ENCODE measurements around the gene RBMS3. TPM values are rescaled to one million over a fixed set of nuclear protein-coding genes. Genes with fewer than 3 reads are reported as not detected.

RBMS3 gene
- total RNA-seq, 1 experiment from 2014 or later, result 8.7 TPM

GRCh38 chr3:29597376-29598008 is 316.6 kb downstream of the RBMS3 start:
- ATAC-seq (no peak), DNase-seq (ENCODE audit: low spot score) (no peak)
- ChIA-PET POLR2A (no interaction called here), CTCF (no interaction called here)
- Mint-ChIP-seq H3K27me3 (ENCODE audit: low read depth) (no peaks in the 10 kb centered on the region), H3K4me3 (no peak overlapping the region), H3K9me3 (peaks cover under 1% of the 10 kb centered on the region; the same call in 1 of the 2 replicates), H3K4me1 (peaks cover 10% of the 10 kb centered on the region), H3K36me3 (no peaks in the 10 kb centered on the region), H3K27ac (no peak overlapping the region)
- TF ChIP-seq JUN (CRISPR knock-in tag; IDR thresholded peaks at IDR 0.05), result no peak
- TF ChIP-seq, protein P1, sequence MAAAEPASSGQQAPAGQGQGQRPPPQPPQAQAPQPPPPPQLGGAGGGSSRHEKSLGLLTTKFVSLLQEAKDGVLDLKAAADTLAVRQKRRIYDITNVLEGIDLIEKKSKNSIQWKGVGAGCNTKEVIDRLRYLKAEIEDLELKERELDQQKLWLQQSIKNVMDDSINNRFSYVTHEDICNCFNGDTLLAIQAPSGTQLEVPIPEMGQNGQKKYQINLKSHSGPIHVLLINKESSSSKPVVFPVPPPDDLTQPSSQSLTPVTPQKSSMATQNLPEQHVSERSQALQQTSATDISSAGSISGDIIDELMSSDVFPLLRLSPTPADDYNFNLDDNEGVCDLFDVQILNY (CRISPR knock-in tag; IDR thresholded peaks at IDR 0.05), result no peak
- TF ChIP-seq NFE2L1 (CRISPR knock-in tag; IDR thresholded peaks at IDR 0.05), result no peak
- no peak for TF ChIP-seq NR2C2 (CRISPR knock-in tag; IDR thresholded peaks at IDR 0.05)
- no peak for TF ChIP-seq TEAD1 (CRISPR knock-in tag; IDR thresholded peaks at IDR 0.05)
- TF ChIP-seq CBFB (CRISPR knock-in tag; IDR thresholded peaks at IDR 0.05; ENCODE audit: low read depth), result no peak
- TF ChIP-seq, protein P2, sequence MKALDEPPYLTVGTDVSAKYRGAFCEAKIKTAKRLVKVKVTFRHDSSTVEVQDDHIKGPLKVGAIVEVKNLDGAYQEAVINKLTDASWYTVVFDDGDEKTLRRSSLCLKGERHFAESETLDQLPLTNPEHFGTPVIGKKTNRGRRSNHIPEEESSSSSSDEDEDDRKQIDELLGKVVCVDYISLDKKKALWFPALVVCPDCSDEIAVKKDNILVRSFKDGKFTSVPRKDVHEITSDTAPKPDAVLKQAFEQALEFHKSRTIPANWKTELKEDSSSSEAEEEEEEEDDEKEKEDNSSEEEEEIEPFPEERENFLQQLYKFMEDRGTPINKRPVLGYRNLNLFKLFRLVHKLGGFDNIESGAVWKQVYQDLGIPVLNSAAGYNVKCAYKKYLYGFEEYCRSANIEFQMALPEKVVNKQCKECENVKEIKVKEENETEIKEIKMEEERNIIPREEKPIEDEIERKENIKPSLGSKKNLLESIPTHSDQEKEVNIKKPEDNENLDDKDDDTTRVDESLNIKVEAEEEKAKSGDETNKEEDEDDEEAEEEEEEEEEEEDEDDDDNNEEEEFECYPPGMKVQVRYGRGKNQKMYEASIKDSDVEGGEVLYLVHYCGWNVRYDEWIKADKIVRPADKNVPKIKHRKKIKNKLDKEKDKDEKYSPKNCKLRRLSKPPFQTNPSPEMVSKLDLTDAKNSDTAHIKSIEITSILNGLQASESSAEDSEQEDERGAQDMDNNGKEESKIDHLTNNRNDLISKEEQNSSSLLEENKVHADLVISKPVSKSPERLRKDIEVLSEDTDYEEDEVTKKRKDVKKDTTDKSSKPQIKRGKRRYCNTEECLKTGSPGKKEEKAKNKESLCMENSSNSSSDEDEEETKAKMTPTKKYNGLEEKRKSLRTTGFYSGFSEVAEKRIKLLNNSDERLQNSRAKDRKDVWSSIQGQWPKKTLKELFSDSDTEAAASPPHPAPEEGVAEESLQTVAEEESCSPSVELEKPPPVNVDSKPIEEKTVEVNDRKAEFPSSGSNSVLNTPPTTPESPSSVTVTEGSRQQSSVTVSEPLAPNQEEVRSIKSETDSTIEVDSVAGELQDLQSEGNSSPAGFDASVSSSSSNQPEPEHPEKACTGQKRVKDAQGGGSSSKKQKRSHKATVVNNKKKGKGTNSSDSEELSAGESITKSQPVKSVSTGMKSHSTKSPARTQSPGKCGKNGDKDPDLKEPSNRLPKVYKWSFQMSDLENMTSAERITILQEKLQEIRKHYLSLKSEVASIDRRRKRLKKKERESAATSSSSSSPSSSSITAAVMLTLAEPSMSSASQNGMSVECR (CRISPR knock-in tag; IDR thresholded peaks at IDR 0.05; ENCODE audit: borderline replicate concordance), result no peak
- no peak for TF ChIP-seq NR1H2 (CRISPR knock-in tag; IDR thresholded peaks at IDR 0.05)
- no peak for TF ChIP-seq GRHL2 (CRISPR knock-in tag; IDR thresholded peaks at IDR 0.05; ENCODE audit: insufficient replicate concordance, severe bottlenecking)
- no peak for TF ChIP-seq SMAD4 (CRISPR knock-in tag; IDR thresholded peaks at IDR 0.05)
- TF ChIP-seq, protein P3, sequence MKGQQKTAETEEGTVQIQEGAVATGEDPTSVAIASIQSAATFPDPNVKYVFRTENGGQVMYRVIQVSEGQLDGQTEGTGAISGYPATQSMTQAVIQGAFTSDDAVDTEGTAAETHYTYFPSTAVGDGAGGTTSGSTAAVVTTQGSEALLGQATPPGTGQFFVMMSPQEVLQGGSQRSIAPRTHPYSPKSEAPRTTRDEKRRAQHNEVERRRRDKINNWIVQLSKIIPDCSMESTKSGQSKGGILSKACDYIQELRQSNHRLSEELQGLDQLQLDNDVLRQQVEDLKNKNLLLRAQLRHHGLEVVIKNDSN (CRISPR knock-in tag; IDR thresholded peaks at IDR 0.05), result no peak
- TF ChIP-seq ATF6 (CRISPR knock-in tag; IDR thresholded peaks at IDR 0.05), result no peak
- TF ChIP-seq IRF2 (CRISPR knock-in tag; IDR thresholded peaks at IDR 0.05; ENCODE audit: borderline replicate concordance, low read depth), result no peak

GRCh38 chr3:29601861-29602585 is 321.2 kb downstream of the RBMS3 start:
- no peaks in the 10 kb centered on the region for H3K36me3 Mint-ChIP-seq
- no peak overlapping the region for H3K27ac Mint-ChIP-seq
- POLR2A ChIA-PET, result no interaction called here
- ATAC-seq, result no peak
- no peak overlapping the region for H3K4me3 Mint-ChIP-seq
- no peaks in the 10 kb centered on the region for H3K27me3 Mint-ChIP-seq (ENCODE audit: low read depth)
- H3K9me3 Mint-ChIP-seq, result no peaks in the 10 kb centered on the region
- peaks cover 10% of the 10 kb centered on the region for H3K4me1 Mint-ChIP-seq
- no peak for DNase-seq (ENCODE audit: low spot score)
- CTCF ChIA-PET, result no interaction called here
- TF ChIP-seq ZSCAN18 (CRISPR knock-in tag; IDR thresholded peaks at IDR 0.05) (no peak), NFE2L1 (CRISPR knock-in tag; IDR thresholded peaks at IDR 0.05) (no peak), MLX (CRISPR knock-in tag; IDR thresholded peaks at IDR 0.05) (no peak), MAX (CRISPR knock-in tag; IDR thresholded peaks at IDR 0.05) (no peak), ZNF416 (CRISPR knock-in tag; IDR thresholded peaks at IDR 0.05) (no peak), SP1 (CRISPR knock-in tag; conservative IDR thresholded peaks at IDR 0.05) (no peak)
- TF ChIP-seq, protein P4, sequence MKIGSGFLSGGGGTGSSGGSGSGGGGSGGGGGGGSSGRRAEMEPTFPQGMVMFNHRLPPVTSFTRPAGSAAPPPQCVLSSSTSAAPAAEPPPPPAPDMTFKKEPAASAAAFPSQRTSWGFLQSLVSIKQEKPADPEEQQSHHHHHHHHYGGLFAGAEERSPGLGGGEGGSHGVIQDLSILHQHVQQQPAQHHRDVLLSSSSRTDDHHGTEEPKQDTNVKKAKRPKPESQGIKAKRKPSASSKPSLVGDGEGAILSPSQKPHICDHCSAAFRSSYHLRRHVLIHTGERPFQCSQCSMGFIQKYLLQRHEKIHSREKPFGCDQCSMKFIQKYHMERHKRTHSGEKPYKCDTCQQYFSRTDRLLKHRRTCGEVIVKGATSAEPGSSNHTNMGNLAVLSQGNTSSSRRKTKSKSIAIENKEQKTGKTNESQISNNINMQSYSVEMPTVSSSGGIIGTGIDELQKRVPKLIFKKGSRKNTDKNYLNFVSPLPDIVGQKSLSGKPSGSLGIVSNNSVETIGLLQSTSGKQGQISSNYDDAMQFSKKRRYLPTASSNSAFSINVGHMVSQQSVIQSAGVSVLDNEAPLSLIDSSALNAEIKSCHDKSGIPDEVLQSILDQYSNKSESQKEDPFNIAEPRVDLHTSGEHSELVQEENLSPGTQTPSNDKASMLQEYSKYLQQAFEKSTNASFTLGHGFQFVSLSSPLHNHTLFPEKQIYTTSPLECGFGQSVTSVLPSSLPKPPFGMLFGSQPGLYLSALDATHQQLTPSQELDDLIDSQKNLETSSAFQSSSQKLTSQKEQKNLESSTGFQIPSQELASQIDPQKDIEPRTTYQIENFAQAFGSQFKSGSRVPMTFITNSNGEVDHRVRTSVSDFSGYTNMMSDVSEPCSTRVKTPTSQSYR (CRISPR knock-in tag; IDR thresholded peaks at IDR 0.05), result no peak
- TF ChIP-seq, protein P5, sequence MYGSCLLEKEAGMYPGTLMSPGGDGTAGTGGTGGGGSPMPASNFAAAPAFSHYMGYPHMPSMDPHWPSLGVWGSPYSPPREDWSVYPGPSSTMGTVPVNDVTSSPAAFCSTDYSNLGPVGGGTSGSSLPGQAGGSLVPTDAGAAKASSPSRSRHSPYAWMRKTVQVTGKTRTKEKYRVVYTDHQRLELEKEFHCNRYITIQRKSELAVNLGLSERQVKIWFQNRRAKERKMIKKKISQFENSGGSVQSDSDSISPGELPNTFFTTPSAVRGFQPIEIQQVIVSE (CRISPR knock-in tag; IDR thresholded peaks at IDR 0.05; ENCODE audit: borderline replicate concordance), result no peak

All from WTC11 (cell line).